ENCODE results near the gene TFEB.
A peak's percentile ranks its signal among the peaks of the same experiment; 100 is the strongest.

The TFEB gene

GRCh38 chr6:41687501-41688175 lies 47.8 kb downstream of the TFEB start:
- DNase-seq = no peak

DNA sequence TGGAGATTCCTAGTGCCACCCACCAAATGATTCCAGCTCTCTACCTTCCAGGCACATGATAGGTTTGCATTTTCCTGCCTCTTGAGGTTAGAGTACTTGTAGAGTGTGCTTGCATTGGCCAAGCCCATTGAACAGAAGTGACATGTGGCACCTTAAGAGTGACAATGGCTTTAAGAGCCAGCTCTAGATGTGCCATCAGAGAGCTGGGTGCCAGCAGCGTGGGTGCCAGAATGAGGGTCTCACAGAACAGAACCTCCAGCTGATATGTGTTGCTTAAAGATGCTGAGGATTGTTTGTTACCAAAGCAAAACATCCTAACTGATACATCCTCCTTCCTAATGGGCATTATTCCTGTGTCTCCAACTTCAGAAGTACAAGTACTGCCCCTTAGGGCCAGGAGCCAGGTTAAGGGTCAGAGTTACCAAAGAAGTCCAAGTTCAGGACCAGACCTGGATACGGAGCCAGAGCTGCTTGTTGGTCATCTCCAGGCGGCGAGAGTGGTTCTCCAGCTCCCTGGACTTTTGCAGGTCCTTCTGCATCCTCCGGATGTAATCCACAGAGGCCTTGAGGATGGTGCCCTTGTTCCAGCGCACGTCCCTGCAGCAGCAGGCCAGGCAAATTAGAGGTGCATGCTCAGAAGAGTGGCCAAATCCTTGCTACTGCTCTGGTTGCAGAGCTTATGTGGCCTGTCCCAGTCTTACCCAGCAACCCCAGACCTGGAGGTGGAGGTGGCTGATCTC lies 49.6 kb downstream of the TFEB start:
- no peak for DNase-seq

- DNase-seq = no peak
Measured at GRCh38 chr6:41684311-41685180, 50.9 kb downstream of the TFEB start.

GRCh38 chr6:41683523-41684310 lies 51.7 kb downstream of the TFEB start:
- peak; percentile 44 for DNase-seq

DNA sequence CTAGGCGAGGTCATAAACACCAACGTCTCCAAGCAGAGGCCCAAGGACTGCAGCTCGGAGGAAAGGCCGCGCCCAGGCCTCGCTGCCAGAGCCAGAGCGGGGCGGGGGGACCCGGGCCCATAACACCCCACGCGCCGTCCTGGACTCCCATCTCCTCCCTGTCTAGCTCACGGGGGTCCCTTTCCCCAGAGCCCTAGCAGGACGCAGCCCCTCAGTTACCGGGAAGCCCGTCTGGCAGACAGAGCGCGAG lies 52.2 kb downstream of the TFEB start:
- no peak for DNase-seq

- no peak for DNase-seq
Measured at GRCh38 chr6:41682497-41683272, 52.7 kb downstream of the TFEB start.

DNA sequence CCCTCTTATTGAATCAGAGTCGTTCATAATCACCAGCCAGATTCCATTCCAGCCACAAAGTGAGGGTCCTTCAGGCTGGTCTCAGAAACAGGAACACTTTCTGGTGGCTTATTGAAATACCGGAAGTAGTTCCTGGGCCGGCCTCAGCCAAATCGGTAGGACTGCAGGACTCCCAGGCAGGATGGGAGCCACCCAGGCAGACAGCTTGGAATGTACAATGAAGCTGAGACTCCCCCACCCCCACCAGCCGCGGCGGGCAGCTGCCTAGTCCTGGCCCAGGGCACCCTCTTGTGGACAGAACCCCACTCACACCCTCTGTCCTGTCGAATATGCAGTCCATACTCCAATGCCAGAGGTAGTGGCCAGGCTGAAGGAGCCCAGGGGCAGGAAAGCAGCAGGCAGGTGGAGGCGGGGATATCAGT lies 53.3 kb downstream of the TFEB start:
- DNase-seq = peak; percentile 49

- DNase-seq = no peak
Measured at GRCh38 chr6:41680182-41680965, 55.0 kb downstream of the TFEB start.

- no peak for DNase-seq
Measured at GRCh38 chr6:41679696-41680095, 55.7 kb downstream of the TFEB start.

DNA sequence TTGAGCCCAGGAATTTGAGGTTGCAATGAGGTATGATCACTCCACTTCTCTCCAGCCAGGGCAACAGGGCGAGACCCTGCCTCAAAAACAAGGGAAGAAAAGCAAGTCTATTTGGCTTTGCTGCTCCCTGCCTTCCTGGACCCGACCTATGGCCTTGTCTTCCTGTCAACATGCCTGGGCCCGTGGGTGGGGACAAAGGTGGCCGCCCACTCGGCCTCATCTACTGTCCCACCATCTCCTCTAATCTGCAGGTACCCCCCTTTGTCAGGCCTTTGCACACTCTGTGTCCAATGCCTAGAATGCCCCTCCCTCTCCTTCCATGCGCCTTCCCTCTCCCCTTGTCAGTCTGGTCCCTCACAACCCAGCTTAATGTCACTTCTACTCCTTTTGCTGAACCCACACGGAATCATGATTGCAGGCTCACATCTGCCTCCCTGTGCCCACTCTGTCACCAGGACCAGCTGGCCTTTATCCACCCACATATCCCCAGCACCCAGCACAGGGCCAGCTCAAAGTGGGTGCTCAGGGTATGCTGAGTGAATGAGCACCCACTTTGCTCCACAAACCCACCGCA lies 56.8 kb downstream of the TFEB start:
- DNase-seq = no peak

GRCh38 chr6:41677124-41677921 lies 58.1 kb downstream of the TFEB start:
- no peak for DNase-seq

DNA sequence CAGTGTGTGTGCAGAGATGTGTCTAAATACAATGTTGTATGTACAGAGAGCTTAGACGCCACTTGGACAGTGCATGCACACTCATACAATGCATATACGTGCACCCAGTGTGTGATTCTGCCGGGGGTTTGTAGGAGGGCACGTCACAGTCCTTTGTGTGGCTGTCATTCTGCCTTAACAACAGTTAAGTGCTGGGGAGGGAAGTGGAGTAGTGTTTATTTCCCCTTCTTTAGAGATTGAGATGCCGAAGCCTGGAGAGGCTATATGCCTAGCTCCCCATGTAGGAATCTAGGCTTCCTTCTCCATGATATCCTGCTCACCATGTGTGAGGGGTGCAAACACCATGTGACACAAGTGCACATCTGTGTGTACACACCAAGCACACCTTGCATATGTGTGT lies 59.0 kb downstream of the TFEB start:
- DNase-seq = no peak

- DNase-seq = no peak
Measured at GRCh38 chr6:41675992-41676391, 59.4 kb downstream of the TFEB start.

- no peak for DNase-seq
Measured at GRCh38 chr6:41675176-41675775, 60.1 kb downstream of the TFEB start.

GRCh38 chr6:41674231-41675000 lies 61.0 kb downstream of the TFEB start:
- no peak for DNase-seq

GRCh38 chr6:41673704-41674000 lies 61.8 kb downstream of the TFEB start:
- DNase-seq = no peak

DNA sequence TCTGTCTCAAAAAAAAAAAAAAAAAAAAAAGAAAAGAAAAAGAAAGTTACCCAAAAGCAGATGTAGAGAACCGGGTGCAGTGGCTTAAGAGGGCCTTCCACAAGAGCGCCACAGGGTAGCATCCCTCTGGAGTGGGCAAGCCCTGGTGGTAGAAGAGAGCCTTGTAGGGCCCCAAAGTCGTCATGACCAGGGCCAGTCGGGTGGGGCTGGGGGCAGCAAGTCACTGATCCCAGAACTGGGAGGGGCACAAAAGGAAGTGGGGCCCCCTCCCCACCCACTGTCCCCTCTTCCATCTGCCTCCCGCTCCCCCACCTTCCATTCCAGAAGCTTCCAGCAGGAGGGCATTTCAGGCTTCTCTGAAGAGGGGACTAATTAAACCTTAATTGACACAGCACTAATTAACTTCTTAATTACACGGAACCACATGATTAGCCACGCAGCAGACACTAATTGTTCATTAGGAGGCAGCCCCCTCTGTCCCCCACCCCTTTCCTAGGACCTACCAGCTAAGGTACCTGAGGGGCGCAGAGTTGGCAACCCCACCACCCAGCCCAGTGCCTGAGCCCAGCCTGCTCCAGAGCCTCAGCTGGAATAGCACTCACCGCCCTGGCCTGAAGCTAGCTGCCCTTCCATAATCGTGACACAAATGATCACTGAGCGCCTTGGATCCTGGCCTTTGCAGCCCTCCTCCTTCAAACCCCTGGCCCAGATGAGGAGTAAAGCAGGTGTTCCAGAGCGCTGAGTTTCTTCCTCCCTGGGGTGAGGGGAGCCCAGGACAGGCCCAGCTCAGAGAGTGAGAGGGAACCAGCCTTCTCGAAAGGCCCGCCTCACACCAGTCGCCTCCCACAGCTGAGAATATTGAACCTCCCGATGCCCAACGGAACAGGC lies 62.3 kb downstream of the TFEB start:
- no peak for DNase-seq

- DNase-seq = no peak
Measured at GRCh38 chr6:41672016-41672415, 63.4 kb downstream of the TFEB start.

All from NCI-H1092 treated with DMSO at 0.1 percent for 48 hours (cell line).